Fibroblast of the aortic adventitia (primary cell): ENCODE results near the gene MIPOL1. TPM values are rescaled to one million over a fixed set of nuclear protein-coding genes. Genes with fewer than 3 reads are reported as not detected.
A peak's percentile ranks its signal among the peaks of the same experiment; 100 is the strongest.
"Not testable (repeated sequence)": the region's sequence is repeated elsewhere in the genome, so short reads cannot be mapped to it uniquely, and the experiment has no call there.

Experiments
- DNase-seq: peaks from one replicate; pipeline ENCODE4 v3.0.0-alpha.2; 2010; ENCODE audit warnings: low read depth
- H3K4me3 ChIP-seq: 2 replicates; pipeline ENCODE4 v1.5.1; 2011; ENCODE audit warnings: low read depth, mild to moderate bottlenecking, control low read depth, low read length, moderate library complexity
- total RNA-seq: library from RNA; depleted of rRNA; stranded (reverse); fragments of >200 nt; gene quantifications from 2 replicates; pipeline ENCODE4 v1.2.3, GENCODE V29; 2012; ENCODE audit warnings: low replicate concordance
- TF ChIP-seq, protein P1 (sequence below): IDR thresholded peaks from 2 replicates; pipeline ENCODE4 v1.5.1; 2011; ENCODE audit warnings: mild to moderate bottlenecking, low read length, control low read depth, inconsistent platforms; ENCODE audit not compliant: insufficient read depth

MIPOL1 gene
- total RNA-seq, 1 donor, result 12.5 TPM

DNA sequence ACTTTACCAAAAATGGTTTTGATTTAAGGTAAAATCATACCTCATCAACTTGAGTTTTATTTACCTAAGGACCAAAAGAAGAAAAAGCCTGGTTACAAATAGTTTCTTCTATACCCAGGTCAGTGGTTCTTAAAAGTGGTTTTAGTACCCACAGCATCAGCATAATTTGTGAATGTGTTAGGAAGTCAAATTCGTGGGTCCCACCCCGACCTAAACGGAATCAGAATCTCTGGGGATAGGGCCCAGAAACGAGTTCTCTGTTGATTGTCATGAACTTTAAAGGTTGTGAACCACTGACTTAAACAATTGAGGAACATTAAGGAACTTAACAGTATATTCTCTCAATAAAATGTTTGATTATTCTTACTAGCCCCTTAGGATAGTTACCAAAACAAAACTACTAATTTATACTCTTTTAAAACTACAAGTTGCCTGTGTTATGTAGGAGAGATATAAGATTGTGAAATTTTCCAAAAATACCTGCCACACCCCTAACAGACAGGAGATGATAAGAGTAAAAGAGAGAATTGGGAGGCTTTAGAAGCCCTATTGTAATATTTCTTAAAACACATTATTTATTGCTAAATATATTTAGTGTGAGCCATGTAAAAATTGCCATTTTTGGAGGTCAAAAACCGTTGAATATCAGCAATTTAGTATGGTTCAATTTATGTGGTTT, 24.7 kb upstream of the MIPOL1 start:
- TF ChIP-seq, protein P1, sequence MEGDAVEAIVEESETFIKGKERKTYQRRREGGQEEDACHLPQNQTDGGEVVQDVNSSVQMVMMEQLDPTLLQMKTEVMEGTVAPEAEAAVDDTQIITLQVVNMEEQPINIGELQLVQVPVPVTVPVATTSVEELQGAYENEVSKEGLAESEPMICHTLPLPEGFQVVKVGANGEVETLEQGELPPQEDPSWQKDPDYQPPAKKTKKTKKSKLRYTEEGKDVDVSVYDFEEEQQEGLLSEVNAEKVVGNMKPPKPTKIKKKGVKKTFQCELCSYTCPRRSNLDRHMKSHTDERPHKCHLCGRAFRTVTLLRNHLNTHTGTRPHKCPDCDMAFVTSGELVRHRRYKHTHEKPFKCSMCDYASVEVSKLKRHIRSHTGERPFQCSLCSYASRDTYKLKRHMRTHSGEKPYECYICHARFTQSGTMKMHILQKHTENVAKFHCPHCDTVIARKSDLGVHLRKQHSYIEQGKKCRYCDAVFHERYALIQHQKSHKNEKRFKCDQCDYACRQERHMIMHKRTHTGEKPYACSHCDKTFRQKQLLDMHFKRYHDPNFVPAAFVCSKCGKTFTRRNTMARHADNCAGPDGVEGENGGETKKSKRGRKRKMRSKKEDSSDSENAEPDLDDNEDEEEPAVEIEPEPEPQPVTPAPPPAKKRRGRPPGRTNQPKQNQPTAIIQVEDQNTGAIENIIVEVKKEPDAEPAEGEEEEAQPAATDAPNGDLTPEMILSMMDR, result no peak
- DNase-seq, result no peak
- peak overlapping the region; percentile 85 for H3K4me3 ChIP-seq

DNA sequence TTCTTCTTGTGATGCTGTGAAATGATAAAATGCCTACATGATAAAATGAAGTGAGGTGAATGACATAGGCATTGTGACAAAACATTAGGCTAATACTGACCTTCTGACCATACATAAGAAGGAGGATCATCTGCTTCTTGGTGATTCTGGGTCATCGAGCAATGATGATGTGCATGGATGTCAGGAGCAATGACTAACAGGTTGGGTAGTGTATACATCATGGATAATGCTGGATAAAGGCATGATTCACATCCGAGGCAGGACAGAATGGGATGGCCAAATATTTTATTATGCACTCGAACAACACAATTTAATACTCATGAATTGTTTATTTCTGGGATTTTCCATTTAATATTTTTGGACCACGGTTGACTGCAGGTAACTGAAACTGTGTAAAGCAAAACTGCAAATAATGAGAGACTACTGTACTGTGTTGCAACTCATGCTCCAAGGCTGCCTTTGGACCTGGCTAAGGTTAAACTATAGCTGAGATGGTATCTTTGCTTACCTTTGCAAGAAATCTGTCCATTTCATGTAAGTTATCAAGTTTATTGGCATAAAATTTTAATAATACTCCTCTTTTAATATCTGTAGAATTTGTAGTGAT, 17.7 kb upstream of the MIPOL1 start:
- TF ChIP-seq, protein P1, result no peak
- H3K4me3 ChIP-seq, result no peak overlapping the region
- no peak for DNase-seq

DNA sequence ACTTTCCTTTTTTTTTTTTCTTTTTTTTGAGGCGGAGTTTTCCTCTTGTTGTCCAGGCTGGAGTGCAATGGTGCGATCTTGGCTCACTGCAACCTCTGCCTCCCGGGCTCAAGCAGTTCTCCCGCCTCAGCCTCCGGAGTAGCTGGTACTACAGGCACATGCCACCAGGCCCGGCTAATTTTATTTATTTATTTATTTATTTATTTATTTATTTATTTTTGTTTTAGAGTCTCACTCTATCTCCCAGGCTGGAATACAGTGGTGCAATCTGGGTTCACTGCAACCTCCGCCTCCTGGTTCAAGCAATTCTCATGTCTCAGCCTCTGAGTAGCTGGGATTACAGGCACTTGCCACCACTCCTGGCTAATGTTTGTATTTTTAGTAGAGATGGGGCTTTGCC, 16.9 kb upstream of the MIPOL1 start:
- not testable (repeated sequence) for DNase-seq, H3K4me3 ChIP-seq

DNA sequence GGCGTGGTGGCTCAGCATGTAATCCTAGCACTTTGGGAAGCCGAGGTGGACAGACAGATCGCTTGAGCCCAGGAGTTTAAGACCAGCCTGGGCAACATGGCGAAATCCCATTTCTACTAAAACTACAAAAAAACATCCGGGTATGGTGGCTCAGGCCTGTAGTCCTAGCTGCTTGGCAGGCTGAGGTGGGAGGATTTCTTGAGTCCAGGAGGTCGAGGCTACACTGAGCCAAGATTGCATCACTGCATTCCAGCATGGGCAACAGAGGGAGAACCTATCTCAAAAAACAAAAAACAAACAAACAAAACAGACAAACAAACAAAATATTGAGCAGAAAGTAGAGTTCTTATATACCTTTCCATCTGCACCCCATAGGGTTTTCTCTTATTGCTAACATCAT, 16.3 kb upstream of the MIPOL1 start:
- no peak overlapping the region for H3K4me3 ChIP-seq
- TF ChIP-seq, protein P1, result no peak
- no peak for DNase-seq

DNA sequence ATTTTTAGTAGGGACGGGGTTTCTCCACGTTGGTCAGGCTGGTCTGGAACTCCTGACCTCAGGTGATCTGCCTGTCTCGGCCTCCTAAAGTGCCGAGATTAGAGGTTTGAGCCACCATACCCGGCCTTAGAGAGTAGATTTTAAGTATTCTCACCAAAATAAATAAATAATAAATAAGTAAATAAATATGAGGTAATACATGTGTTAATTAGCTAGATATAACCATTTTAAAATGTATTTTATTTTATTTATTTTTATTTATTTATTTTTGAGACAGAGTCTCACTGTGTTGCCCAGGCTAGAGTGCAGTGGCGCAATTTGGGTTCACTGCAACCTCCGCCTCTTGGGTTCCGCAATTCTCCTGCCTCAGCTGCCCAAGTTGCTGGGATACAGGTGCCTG, 13.2 kb upstream of the MIPOL1 start:
- DNase-seq, H3K4me3 ChIP-seq: not testable (repeated sequence)

DNA sequence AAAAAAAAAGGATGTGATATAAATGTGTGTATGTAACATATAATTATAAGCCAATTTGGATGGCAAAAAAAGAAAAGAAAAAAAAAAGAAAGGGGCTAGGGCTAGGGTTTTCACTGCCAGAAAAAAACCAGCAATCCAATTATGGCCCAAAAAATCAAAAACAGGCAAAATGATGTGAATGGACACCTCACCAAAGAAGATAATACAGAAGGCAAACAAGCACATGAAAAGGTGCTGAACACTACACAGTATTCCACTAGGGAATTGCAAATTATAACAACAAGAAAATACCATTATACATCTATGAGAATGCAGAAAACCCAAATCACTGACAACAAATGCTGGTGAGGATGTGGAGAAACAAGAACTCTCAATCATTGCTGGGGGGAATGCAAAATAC, 12.1 kb upstream of the MIPOL1 start:
- H3K4me3 ChIP-seq, result no peak overlapping the region
- DNase-seq, result no peak
- TF ChIP-seq, protein P1, result no peak

DNA sequence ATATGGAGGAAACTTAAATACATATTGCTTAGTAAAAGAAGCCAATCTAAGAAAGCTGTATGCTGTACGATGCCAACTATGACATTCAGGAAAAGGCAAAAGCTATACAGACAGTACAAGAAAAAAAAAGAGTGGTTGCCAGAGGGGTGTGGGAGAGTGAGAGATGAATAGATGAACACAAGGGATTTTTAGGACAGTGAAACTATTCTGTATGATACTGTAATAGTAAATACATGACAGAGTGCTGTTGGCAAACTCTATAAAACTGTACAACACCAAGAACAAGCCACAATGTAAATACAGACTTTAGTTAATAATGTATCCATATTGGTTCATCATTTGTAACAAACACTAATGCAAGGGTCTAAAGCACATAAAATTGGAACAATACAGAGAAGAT, 10.9 kb upstream of the MIPOL1 start:
- TF ChIP-seq, protein P1, result no peak
- DNase-seq, result no peak
- H3K4me3 ChIP-seq, result no peak overlapping the region

DNA sequence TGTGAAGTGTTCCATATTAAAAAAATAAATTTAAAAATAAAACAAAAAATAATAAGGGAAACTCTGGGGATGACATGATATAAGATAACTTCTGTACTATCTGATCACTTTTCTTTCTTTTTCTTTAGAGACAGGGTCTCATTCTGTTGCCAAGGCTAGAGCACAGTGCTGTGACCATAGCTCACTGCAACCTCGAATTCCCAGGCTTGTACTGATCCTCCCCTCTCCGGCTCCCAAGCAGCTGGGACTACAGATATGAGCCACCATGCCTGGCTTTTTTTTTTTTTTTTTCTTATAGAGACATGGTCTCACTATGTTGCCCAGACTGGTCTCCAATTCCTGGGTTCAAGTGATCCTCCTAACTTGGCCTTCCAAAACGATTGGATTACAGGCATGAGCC, 10.4 kb upstream of the MIPOL1 start:
- TF ChIP-seq, protein P1, result no peak
- no peak overlapping the region for H3K4me3 ChIP-seq
- no peak for DNase-seq

DNA sequence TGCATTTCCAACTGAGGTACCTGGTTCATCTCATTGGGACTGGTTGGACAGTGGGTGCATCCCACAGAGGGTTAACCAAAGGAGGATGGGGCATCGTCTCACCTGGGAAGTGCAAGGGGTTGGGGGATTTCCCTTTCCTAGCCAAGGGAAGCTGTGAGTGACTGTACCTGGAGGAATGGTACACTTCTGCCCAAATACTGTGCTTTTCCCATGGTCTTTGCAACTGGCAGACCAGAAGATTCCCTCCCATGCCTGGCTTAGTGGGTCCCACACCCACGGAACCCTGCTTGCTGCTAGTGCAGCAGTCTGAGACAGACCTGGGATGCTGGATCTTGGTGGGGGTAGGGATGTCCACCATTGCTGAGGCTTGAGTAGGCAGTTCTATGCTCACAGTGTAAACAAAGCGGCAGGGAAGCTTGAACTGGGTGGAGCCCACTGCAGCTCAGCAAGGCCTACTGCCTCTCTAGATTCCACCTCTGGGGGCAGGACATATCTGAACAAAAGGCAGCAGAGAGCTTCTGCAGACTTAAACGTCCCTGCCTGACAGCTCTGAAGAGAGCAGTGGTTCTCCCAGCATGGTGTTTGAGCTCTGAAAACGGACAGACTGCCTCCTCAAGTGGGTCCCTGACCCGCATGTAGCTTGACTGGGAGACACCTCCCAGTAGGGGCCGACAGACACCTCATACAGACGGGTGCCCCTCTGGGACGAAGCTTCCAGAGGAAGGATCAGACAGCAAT, 9.7 kb upstream of the MIPOL1 start:
- not testable (repeated sequence) for H3K4me3 ChIP-seq, DNase-seq

DNA sequence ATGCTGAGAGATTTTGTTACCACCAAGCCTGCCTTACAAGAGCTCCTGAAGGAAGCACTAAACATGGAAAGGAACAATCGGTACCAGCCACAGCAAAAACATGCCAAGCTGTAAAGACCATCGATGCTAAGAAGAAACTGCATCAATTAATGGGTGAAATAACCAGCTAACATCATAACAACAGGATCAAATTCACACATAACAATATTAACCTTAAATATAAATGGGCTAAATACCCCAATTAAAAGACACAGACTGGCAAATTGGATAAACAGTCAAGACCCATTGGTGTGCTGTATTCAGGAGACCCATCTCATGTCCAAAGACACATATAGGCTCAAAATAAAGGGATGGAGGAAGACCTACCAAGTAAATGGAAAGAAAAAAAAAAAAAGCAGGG, 8.0 kb upstream of the MIPOL1 start:
- H3K4me3 ChIP-seq, DNase-seq: not testable (repeated sequence)
